ENCODE data around the gene PLXNB2.
"Not testable (repeated sequence)": the region's sequence is repeated elsewhere in the genome, so short reads cannot be mapped to it uniquely, and the experiment has no call there.

PLXNB2 gene

GRCh38 chr22:50306753-50307749, at the start of gene PLXNB2:
Gene PLXNB2 (minus strand): TSS chr22:50307646. CDS start chr22:50290584, 17,062 bp downstream.
- DNase-seq (ENCODE audit: low read depth in 3 of 3): peak in 1 of 3 experiments; percentile 32

GRCh38 chr22:50357222-50357621, 49.8 kb upstream of the PLXNB2 start:
- DNase-seq (ENCODE audit: low read depth in 3 of 3): no peak

- no peak for DNase-seq (ENCODE audit: low read depth in 3 of 3)
Observed at GRCh38 chr22:50356186-50356585, 48.7 kb upstream of the PLXNB2 start.

DNA sequence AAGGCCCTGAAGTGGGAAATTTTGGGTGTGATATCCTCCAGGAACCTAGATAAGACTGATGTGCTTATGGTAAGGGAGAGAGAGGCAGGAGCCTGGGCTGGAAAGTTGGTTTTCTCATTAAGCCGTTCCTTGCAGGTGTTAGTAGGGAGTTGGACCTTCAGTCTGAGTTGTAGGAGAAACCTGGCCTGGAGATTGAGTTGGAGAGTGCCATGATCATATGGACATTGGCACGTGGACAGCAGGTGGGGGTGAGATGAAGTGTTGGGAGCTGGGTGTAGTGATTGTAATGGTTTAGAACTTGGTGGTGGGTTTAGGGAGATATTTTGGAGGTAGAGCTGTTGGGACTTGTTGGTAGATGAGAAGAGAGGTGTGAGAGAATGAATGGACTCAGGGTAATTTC, 40.6 kb upstream of the PLXNB2 start:
- DNase-seq (ENCODE audit: low read depth in 3 of 3): no peak

DNA sequence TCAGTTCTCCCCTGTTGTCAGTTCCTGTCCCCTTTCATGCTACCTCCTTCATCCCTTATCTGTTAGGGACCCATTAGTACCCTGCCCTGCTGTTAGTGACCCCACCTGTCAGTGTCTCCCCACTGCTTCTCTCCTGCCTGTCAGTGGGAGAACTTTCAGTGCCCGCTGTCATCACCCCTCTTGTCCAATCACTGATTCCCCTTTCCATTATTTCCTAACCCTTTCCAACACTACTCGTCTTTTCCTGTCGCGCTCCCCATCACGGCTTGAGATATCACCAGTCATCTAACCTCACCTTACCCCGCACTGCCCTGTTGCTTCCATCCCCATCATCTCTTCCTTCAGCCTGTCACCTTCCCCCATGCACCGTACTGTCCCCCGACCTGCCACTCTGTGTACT, 39.7 kb upstream of the PLXNB2 start:
- no peak for DNase-seq (ENCODE audit: low read depth in 3 of 3)

- DNase-seq (ENCODE audit: low read depth in 3 of 3): no peak
Observed at GRCh38 chr22:50346470-50346869, 39.0 kb upstream of the PLXNB2 start.

DNA sequence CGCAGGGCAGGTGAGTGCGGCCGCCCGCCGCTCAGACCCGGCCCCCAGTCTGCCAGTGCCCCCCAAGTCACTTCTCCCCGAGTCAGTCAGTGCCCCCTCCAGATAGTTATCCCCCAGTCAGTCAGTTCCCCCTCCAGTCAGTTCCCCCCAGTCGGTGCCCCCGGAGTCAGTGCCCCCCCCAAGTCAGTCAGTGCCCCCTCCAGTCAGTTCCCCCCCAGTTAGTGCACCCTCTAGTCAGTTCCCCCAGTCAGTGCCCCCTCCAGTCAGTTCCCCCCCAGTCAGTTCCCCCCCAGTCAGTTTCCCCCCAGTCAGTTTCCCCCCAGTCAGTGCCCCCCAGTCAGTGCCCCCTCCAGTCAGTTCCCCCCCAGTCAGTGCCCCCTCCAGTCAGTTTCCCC, 36.1 kb upstream of the PLXNB2 start:
- DNase-seq (ENCODE audit: low read depth in 3 of 3): no peak

DNA sequence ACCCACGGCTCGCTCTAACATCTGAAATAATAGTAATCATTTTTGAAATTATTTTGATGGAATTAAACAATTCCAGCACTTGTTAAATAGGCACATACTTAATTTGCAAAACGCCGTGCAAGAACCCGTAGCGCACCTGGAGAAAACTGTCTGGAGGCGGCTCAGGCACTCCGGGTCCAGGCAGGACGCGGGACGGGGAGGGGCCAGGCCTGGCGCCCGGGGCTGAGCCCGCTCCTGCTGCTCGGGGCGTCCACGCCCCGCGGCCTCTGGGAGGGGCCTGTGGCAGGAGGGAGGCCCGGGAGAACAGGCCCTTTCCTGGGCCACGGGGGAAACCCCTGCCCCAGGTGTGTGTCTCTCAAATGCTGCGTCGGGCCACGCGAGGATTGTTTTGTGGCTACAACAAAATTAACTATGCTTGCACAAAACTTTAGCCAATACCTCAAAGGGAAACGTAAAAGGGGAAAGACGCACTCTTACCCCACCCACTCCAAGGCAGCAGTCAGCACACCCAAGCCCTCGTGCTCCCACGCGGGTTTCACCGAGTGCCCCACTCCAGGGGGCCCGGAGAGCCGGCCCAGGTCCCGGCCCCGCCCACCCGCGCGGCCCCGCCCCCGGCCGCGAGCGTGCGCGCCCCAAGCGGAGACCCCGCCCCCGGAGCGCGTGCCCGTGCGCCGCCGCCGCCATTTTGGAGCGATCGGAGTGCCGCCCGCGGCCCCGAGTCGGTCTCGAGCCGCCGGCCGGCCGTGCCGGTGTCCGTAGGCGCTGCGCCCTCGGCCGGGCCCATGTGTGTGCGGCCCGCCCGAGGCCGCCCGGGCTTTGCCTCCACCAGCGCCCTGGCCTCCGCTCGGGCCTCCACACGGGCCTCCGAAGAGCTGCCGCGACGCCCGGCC, 35.5 kb upstream of the PLXNB2 start, which contains the start of gene PPP6R2:
Gene PPP6R2 (plus strand): TSS at position 677 of the 890 bp plus-strand sequence. CDS start 50,582 bp downstream, outside the sequence.
- peak; percentile 84 to 86 (median 85) for DNase-seq (ENCODE audit: low read depth in 3 of 3)

- peak; percentile 82 to 87 (median 87) for DNase-seq (ENCODE audit: low read depth in 3 of 3)
Observed at GRCh38 chr22:50341977-50342650, 34.7 kb upstream of the PLXNB2 start.

DNA sequence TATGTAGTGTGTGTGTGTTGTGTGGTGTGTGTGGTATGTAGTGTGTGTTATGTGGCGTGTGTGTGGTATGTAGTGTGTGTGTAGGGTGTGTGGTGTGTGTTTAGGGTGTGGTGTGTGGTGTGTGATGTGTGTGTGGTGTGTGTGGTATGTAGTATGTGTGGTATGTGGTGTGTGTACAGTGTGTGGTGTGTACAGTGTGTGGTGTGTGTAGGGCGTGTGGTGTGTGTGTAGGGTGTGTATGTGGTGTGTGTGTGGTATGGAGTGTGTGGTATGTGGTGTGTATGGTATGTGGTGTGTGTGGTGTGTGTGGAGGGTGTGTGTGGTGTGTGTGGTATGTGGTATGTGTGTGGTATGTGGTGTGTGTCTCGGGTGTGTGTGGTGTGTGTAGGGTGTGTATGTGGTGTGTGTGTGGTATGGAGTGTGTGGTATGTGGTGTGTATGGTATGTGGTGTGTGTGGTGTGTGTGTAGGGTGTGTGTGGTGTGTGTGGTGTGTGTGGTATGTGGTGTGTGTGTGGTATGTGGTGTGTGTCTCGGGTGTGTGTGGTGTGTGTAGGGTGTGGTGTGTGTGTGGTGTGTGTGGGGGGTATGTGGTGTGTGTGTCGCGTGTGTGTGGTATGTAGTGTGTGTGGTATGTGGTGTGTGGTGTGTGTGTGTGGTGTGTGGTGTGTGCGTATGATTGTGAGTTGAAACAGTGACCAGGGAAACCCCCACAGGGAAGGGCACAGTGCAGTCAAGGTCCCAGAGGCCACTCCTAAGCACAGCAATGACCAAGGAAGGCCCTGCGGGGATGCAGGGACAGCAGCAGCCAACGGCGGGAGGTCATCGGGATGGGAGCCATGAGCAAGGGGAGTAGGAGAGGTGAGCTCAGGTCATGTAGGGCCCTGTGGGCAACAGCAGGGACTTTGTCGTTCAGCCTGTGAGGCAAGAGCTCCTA, 32.8 kb upstream of the PLXNB2 start:
- no peak for DNase-seq (ENCODE audit: low read depth in 3 of 3)

- no peak for DNase-seq (ENCODE audit: low read depth in 3 of 3)
Observed at GRCh38 chr22:50338860-50339462, 31.5 kb upstream of the PLXNB2 start.

- no peak for DNase-seq (ENCODE audit: low read depth in 3 of 3)
Observed at GRCh38 chr22:50338042-50338573, 30.7 kb upstream of the PLXNB2 start.

DNA sequence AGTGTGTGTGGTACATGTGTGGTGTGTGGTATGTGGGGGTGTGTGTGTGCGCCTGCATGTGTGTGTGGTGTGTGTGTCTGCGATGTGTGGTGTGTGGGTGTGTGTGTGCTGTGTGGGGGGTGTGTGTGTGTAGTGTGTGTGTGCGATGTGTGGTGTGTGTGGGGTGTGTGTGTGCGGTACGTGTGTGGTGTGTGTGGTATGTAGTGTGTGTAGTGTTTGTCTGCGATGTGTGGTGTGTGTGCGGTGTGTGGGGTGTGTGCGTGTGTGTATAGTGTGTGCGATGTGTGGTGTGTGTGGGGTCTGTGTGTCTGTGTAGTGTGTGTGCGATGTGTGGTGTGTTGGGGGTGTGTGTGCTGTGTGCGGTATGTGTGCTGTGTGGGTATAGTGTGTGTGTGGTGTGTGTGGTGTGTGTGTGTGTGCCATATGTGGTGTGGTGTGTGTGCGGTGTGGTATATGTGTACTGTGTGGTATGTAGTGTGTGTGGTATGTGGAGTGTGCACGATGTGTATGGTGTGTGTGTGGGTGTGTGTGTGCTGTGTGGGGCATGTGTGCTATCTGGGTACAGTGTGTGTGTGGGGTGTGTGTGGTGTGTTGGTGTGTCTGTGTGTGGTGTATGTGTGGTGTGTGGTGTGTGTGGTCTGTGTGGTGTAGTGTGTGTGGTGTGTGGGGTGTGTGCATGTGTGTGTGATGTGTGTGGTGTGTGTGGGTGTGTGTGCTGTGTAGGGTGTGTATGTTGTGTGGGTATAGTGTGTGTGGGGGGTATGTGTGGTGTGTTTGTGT, 30.0 kb upstream of the PLXNB2 start:
- DNase-seq (ENCODE audit: low read depth in 3 of 3): no peak

GRCh38 chr22:50334433-50334832, 27.0 kb upstream of the PLXNB2 start:
- not testable (repeated sequence) for DNase-seq (ENCODE audit: low read depth in 3 of 3)

- no peak for DNase-seq (ENCODE audit: low read depth in 3 of 3)
Observed at GRCh38 chr22:50329236-50329635, 21.8 kb upstream of the PLXNB2 start.

- no peak for DNase-seq (ENCODE audit: low read depth in 3 of 3)
Observed at GRCh38 chr22:50327711-50328019, 20.2 kb upstream of the PLXNB2 start.

GRCh38 chr22:50326956-50327710, 19.7 kb upstream of the PLXNB2 start, which contains the start of gene DENND6B:
Gene DENND6B (minus strand): TSS chr22:50327012. CDS start chr22:50326988, 24 bp downstream.
- DNase-seq (ENCODE audit: low read depth in 3 of 3): peak; percentile 31 to 64 (median 36)

Measured in stimulated activated CD4-positive, alpha-beta T cell treated with anti-CD3 and anti-CD28 coated beads, TNF-alpha, amount 100 ng/mL, for 24 hours (primary cell).